ENCODE results near the gene NADK. TPM values are rescaled to one million over a fixed set of nuclear protein-coding genes. Genes with fewer than 3 reads are reported as not detected.

The NADK gene
- total RNA-seq, 1 donor from 2014 or later = 68.1 TPM

DNA sequence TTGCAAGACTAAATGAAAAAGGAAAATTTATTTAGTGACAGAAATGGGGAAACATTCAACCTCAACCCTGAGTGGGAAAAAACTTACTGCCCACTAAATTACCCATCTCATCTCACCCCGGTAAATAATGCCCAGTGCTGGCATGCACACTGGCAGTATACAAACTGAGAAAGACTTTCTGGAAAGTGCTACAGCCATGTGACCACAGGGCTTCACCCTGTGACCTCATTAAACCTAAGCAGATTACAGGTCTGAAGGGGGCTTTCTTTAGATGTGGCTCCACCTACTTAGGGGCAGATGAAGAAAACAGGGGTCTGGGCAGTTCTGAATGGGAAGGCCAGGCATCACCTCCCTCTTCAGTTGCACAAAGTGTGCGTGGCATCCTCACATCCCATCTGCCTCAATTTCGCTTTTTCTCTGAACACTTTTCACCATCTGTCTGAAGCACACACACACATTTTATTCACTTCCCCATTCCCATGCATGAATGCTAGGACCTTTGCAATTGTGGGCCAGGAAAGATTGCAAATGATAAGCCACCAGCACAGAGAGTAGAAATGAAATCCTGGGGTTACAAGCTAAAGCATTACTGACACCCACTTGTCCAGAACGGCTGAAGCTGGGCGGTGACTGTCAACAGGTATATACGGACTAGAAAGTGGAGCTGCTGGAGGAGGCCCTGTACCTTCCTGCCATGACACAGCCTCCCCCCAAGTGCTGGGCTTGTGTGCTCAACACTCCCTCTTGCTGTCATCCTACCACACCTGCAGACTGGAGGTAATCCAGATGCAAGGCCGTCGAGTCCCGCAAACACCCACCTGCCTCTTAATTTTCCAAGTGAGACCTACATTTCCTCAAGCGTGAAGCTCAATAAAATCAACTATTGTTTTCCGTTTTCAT is 2.7 kb downstream of the NADK start:
- TF ChIP-seq, protein P1, sequence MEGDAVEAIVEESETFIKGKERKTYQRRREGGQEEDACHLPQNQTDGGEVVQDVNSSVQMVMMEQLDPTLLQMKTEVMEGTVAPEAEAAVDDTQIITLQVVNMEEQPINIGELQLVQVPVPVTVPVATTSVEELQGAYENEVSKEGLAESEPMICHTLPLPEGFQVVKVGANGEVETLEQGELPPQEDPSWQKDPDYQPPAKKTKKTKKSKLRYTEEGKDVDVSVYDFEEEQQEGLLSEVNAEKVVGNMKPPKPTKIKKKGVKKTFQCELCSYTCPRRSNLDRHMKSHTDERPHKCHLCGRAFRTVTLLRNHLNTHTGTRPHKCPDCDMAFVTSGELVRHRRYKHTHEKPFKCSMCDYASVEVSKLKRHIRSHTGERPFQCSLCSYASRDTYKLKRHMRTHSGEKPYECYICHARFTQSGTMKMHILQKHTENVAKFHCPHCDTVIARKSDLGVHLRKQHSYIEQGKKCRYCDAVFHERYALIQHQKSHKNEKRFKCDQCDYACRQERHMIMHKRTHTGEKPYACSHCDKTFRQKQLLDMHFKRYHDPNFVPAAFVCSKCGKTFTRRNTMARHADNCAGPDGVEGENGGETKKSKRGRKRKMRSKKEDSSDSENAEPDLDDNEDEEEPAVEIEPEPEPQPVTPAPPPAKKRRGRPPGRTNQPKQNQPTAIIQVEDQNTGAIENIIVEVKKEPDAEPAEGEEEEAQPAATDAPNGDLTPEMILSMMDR (IDR thresholded peaks at IDR 0.05; ENCODE audit: insufficient read depth, low read length, poor library complexity, severe bottlenecking) = no peak
- no peak overlapping the region for H3K4me3 ChIP-seq (ENCODE audit: low read depth, low read length)
- H3K27me3 ChIP-seq (ENCODE audit: control insufficient read depth, insufficient read depth, low read length) = no peaks in the 10 kb centered on the region
- DNase-seq (ENCODE audit: low read depth) = no peak
- H3K36me3 ChIP-seq (ENCODE audit: control insufficient read depth, insufficient read depth, low read length) = no peaks in the 10 kb centered on the region

DNA sequence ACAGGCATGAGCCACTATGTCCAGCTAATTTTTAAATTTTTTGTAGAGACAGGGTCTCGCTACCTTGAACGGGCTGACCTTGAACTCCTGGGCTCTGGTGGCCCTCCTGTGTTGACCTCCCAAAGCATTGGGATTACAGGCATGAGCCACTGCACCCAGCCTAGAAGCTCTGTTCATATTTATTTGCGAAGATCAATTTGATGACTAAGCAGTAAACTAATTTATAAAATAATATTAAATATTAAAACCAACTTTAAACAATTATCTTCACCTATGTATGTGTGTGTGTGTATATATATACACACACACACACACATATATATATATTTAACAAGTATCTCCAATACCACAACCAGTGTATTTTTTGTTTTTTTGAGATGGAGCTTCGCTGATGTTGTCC is 4.4 kb downstream of the NADK start:
- Histone ChIP-seq H3K27me3 (ENCODE audit: control insufficient read depth, insufficient read depth, low read length) (no peaks in the 10 kb centered on the region), H3K4me3 (ENCODE audit: low read depth, low read length) (no peak overlapping the region), H3K36me3 (ENCODE audit: control insufficient read depth, insufficient read depth, low read length) (no peaks in the 10 kb centered on the region)
- TF ChIP-seq, protein P1 (IDR thresholded peaks at IDR 0.05; ENCODE audit: insufficient read depth, low read length, poor library complexity, severe bottlenecking) = no peak
- no peak for DNase-seq (ENCODE audit: low read depth)

DNA sequence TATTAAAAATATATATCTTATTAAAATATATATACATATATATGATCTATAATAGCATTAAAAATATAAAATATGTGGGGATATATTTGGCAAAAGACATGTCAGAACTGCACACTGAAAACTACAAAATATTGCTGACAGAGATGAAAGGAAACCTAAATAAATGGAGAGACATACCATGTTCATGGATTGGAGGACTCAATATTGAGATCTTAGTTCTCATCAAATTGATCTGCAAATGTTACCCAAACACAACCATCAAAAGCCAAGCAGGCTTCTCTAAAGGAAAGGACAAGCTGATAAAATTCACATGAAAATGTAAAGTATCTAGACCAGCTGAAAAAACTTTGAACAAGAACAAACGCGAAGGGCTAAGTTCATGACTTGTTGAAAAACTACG is 7.2 kb downstream of the NADK start:
- Histone ChIP-seq H3K4me3 (ENCODE audit: low read depth, low read length) (no peak overlapping the region), H3K27me3 (ENCODE audit: control insufficient read depth, insufficient read depth, low read length) (no peaks in the 10 kb centered on the region), H3K36me3 (ENCODE audit: control insufficient read depth, insufficient read depth, low read length) (no peaks in the 10 kb centered on the region)
- DNase-seq (ENCODE audit: low read depth) = no peak
- TF ChIP-seq, protein P1 (IDR thresholded peaks at IDR 0.05; ENCODE audit: insufficient read depth, low read length, poor library complexity, severe bottlenecking) = no peak

DNA sequence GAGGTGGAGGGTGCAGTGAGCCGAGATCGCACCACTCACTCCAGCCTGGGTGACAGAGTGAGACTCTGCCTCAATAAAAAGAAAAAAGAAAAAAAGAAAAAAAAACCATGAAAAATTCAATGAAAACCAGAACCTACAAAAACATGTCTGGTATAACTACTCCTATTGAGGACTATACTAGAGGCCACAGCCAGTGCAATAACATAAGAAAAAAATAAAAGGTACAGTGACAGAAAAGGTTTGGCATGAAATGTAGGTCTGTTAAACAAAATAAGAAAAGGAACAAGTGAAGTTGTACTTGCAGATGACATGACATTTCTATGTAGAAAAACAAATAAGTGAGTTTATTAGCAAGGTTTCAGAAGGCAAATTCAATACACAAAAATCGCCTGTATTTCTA is 8.2 kb downstream of the NADK start:
- no peak for DNase-seq (ENCODE audit: low read depth)
- Histone ChIP-seq H3K4me3 (ENCODE audit: low read depth, low read length) (no peak overlapping the region), H3K27me3 (ENCODE audit: control insufficient read depth, insufficient read depth, low read length) (no peaks in the 10 kb centered on the region), H3K36me3 (ENCODE audit: control insufficient read depth, insufficient read depth, low read length) (no peaks in the 10 kb centered on the region)
- TF ChIP-seq, protein P1 (IDR thresholded peaks at IDR 0.05; ENCODE audit: insufficient read depth, low read length, poor library complexity, severe bottlenecking) = no peak

DNA sequence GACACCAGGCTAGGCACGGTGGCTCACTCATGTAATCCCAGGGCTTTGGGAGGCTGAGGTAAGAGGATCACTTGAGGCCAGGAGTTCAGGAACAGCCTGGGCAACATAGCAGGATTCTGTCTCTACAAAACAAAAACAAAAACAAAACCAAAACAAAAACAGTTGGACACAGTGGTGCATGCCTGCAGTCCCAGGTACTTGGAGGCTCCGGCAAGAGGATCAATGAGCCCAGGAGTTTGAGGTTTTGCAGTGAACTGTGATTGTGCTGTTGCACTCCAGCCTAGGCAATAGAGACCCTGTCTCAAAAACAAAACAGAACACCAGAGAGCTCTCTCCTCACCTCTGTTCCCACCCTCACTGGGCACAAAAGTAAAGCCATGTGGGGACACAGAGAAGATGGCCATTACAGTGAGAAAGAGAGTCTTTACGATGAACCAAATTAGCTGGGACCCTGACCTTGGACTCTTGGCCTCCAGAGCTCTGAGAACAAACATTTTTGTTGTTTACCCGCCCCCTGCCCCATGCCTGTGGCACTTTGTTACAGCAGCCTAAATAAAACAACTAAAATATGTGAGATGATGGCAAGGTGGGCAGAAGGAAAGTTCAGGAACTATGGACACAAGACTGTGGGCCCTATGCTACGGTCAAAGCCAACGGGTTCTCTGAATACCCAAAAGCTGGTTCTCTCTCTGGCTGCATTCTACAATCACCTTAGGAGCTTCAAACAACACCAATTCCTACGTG is 9.8 kb downstream of the NADK start:
- H3K27me3 ChIP-seq (ENCODE audit: control insufficient read depth, insufficient read depth, low read length) = no peaks in the 10 kb centered on the region
- TF ChIP-seq, protein P1 (IDR thresholded peaks at IDR 0.05; ENCODE audit: insufficient read depth, low read length, poor library complexity, severe bottlenecking) = no peak
- DNase-seq (ENCODE audit: low read depth) = no peak
- H3K4me3 ChIP-seq (ENCODE audit: low read depth, low read length) = no peak overlapping the region
- peaks cover 1% of the 10 kb centered on the region for H3K36me3 ChIP-seq (ENCODE audit: control insufficient read depth, insufficient read depth, low read length)

Data from kidney epithelial cell (primary cell).